K562 (cell line): ENCODE results near the gene KIF3A.

Experiments used
- ELF1 ChIP-seq: fragments of 200-800 bp; sonication (Bioruptor generic); IDR thresholded peaks from 2 replicates; pipeline ENCODE4 v1.6.1; 2016; ENCODE audit warnings: missing genetic modification characterization, missing compliant biosample characterization
- EP300 ChIP-seq: IDR thresholded peaks from 2 replicates; pipeline ENCODE4 v1.6.1; 2012; ENCODE audit warnings: low read length, improper control_type of control experiment
- MXI1 ChIP-seq: IDR thresholded peaks from 2 replicates; pipeline ENCODE4 v1.6.1; 2011; ENCODE audit warnings: low read depth, mild to moderate bottlenecking, improper control_type of control experiment, low read length
- RAD51 ChIP-seq: fragments of 450-650 bp; IDR thresholded peaks from 2 replicates; pipeline ENCODE4 v1.7.1; 2016; ENCODE audit warnings: low read depth, mild to moderate bottlenecking, borderline replicate concordance

GRCh38 chr5:132657676-132658380 lies 79.5 kb downstream of the KIF3A start, which contains the start of gene IL13:
- no peak for TF ChIP-seq EP300
- TF ChIP-seq RAD51 = no peak
- TF ChIP-seq ELF1 (tag) = no peak
- TF ChIP-seq MXI1 = no peak
